Bronchial epithelial cell (primary cell): ENCODE measurements around the gene SLC20A1. TPM values are rescaled to one million over a fixed set of nuclear protein-coding genes. Genes with fewer than 3 reads are reported as not detected.

ENCODE experiments used
- DNase-seq: peaks from one replicate; pipeline ENCODE4 v3.0.0-alpha.2; 2010; ENCODE audit warnings: low read depth
- FAIRE-seq: peaks from 2 replicates; lab custom pipeline; 2011; peaks lifted over from hg19 to GRCh38; lab: Jason Lieb, UNC
- H3K27me3 ChIP-seq: 2 replicates; pipeline ENCODE4 v1.5.1; 2011; ENCODE audit warnings: low read length; ENCODE audit not compliant: control insufficient read depth, insufficient read depth
- H3K36me3 ChIP-seq: 2 replicates; pipeline ENCODE4 v1.5.1; 2011; ENCODE audit warnings: low read length; ENCODE audit not compliant: control insufficient read depth, insufficient read depth
- H3K4me3 ChIP-seq: 2 replicates; pipeline ENCODE4 v1.5.1; 2011; ENCODE audit warnings: mild to moderate bottlenecking, low read depth, low read length, control low read depth
- CTCF ChIP-seq: IDR thresholded peaks from 2 replicates; pipeline ENCODE4 v1.5.1; 2011; ENCODE audit warnings: mild to moderate bottlenecking, moderate library complexity, low read length, control low read depth, inconsistent platforms; ENCODE audit not compliant: insufficient read depth, severe bottlenecking
- total RNA-seq: library from RNA; depleted of rRNA; stranded (reverse); fragments of >200 nt; gene quantifications from 2 replicates; pipeline ENCODE4 v1.2.1, GENCODE V29; 2014

The SLC20A1 gene
- total RNA-seq, 1 donor from 2014 or later = 63.4 TPM

- FAIRE-seq = no peak
- TF ChIP-seq CTCF = no peak
- no peaks in the 10 kb centered on the region for H3K27me3 ChIP-seq
- no peaks in the 10 kb centered on the region for H3K36me3 ChIP-seq
- no peak overlapping the region for H3K4me3 ChIP-seq
- no peak for DNase-seq
Measured at GRCh38 chr2:112688086-112688880, 42.5 kb downstream of the SLC20A1 start.

- TF ChIP-seq CTCF = peak; percentile 51
- Histone ChIP-seq H3K4me3 (no peak overlapping the region), H3K36me3 (no peaks in the 10 kb centered on the region), H3K27me3 (no peaks in the 10 kb centered on the region)
- DNase-seq = peak; percentile 86
- no peak for FAIRE-seq
Measured at GRCh38 chr2:112690853-112691401, 45.2 kb downstream of the SLC20A1 start.

- TF ChIP-seq CTCF = no peak
- H3K36me3 ChIP-seq = no peaks in the 10 kb centered on the region
- H3K4me3 ChIP-seq = no peak overlapping the region
- no peaks in the 10 kb centered on the region for H3K27me3 ChIP-seq
- FAIRE-seq = no peak
- DNase-seq = no peak
Measured at GRCh38 chr2:112691881-112692281, 46.1 kb downstream of the SLC20A1 start.

GRCh38 chr2:112692495-112692911 is 46.8 kb downstream of the SLC20A1 start:
- Histone ChIP-seq H3K36me3 (no peaks in the 10 kb centered on the region), H3K4me3 (no peak overlapping the region), H3K27me3 (no peaks in the 10 kb centered on the region)
- no peak for TF ChIP-seq CTCF
- peak; percentile 100 for DNase-seq
- peak; percentile 99 for FAIRE-seq

GRCh38 chr2:112692918-112693317 is 47.2 kb downstream of the SLC20A1 start:
- FAIRE-seq = no peak
- DNase-seq = peak; percentile 77

More at GRCh38 chr2:112692918-112693317, 47.2 kb downstream of the SLC20A1 start:
- Histone ChIP-seq H3K4me3 (no peak overlapping the region), H3K27me3 (no peaks in the 10 kb centered on the region), H3K36me3 (no peaks in the 10 kb centered on the region)
- TF ChIP-seq CTCF = no peak
